Thyroid gland (tissue), 4 donors: ENCODE results near the gene MEIOSIN. TPM values are rescaled to one million over a fixed set of nuclear protein-coding genes. Genes with fewer than 3 reads are reported as not detected.
"Not testable (repeated sequence)": the region's sequence is repeated elsewhere in the genome, so short reads cannot be mapped to it uniquely, and the experiment has no call there.

ENCODE experiments used
- DNase-seq, 2 donors: peaks; one replicate each; pipeline ENCODE4 v3.0.0-alpha.2; 2019
- H3K27ac ChIP-seq, 3 donors: fragments of 200-600 bp; sonication (generic); 1 replicate in 2 of 3; 2 replicates in 1 of 3; pipeline ENCODE4 v1.5.1; 2016 to 2019; ENCODE audit warnings: mild to moderate bottlenecking in 1 of 3, moderate library complexity in 1 of 3
- H3K27me3 ChIP-seq: fragments of 200-600 bp; sonication (generic); one replicate; pipeline ENCODE4 v1.5.1; 2019
- H3K36me3 ChIP-seq, 2 donors: fragments of 200-600 bp; sonication (generic); one replicate each; pipeline ENCODE4 v1.5.1; 2016 to 2019
- H3K4me1 ChIP-seq, 2 donors: fragments of 200-600 bp; sonication (generic); one replicate each; pipeline ENCODE4 v1.5.1; 2017 to 2019
- H3K4me3 ChIP-seq, 3 donors: fragments of 200-600 bp; sonication (generic); replicated peaks in 1 of 3; 1 replicate in 2 of 3; 2 replicates in 1 of 3; pipeline ENCODE4 v1.5.1; 2016; ENCODE audit warnings: mild to moderate bottlenecking in 1 of 3
- H3K9me3 ChIP-seq: fragments of 200-600 bp; sonication (generic); one replicate; pipeline ENCODE4 v1.5.1; 2017
- POLR2A ChIP-seq, 2 donors: fragments of 450-650 bp; IDR thresholded peaks; one replicate each; pipeline ENCODE4 v1.6.1; 2017; ENCODE audit warnings: antibody characterized with exemption in 2 of 2, mild to moderate bottlenecking in 2 of 2, moderate library complexity in 1 of 2
- WGBS, 2 donors: methylation state at CpG; one replicate each; pipeline ENCODE4 v1.1.5; 2017; 5-methylcytosine and 5-hydroxymethylcytosine counted together
- intact Hi-C: fragments of 100-400 bp; cut with DNase I; formaldehyde crosslinking; loops from one replicate; pipeline ENCODE4 v1.15.1; 2023
- total RNA-seq, 4 donors: library from RNA; depleted of rRNA; stranded (reverse); fragments of >200 nt; gene quantifications; one replicate each; pipeline ENCODE4 v1.2.3, GENCODE V29; 2016
- TF ChIP-seq, protein P1 (sequence below), 6 experiments: fragments of 200-600 bp in 3 of 6; fragments of 450-650 bp in 3 of 6; sonication (generic) in 3 of 6; IDR thresholded peaks; one replicate each; pipeline ENCODE4 v1.5.1; 2016 to 2019; ENCODE audit warnings: antibody characterized with exemption in 6 of 6, mild to moderate bottlenecking in 2 of 6, inconsistent platforms in 1 of 6, moderate library complexity in 1 of 6

Gene MEIOSIN
- total RNA-seq, 4 donors from 2014 or later, result not detected

DNA sequence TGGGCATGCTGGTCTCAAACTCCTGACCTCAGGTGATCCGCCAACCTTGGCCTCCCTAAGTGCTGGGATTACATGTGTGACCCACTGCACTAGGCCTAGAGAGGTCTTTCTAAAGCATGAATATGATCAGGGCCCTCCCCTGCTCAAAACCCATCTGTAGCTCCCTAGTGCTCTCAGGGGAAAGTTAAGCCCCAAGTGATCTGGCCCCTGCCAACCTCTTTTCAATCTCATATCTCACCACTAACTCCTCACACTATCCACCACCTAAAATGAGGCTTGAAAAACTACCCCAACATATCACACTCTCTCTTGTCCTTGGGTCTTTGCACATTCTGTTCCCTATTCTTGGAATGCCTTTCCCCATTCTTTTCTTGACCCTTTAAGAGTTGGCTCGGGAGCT is 61.4 kb downstream of the MEIOSIN start:
- peaks cover 22 to 33% of the 10 kb centered on the region in 2 donors for H3K4me1 ChIP-seq
- no peaks in the 10 kb centered on the region for H3K27me3 ChIP-seq
- peaks cover 0 to 4% of the 10 kb centered on the region in 2 donors for H3K36me3 ChIP-seq
- no peak for DNase-seq
- H3K9me3 ChIP-seq, result no peaks in the 10 kb centered on the region
- 88 to 93% methylated on average over 2 of the region's 2 CpGs for WGBS, 2 donors
- intact Hi-C loops, result no loop called here
- no peak overlapping the region for H3K27ac ChIP-seq
- TF ChIP-seq, protein P1, sequence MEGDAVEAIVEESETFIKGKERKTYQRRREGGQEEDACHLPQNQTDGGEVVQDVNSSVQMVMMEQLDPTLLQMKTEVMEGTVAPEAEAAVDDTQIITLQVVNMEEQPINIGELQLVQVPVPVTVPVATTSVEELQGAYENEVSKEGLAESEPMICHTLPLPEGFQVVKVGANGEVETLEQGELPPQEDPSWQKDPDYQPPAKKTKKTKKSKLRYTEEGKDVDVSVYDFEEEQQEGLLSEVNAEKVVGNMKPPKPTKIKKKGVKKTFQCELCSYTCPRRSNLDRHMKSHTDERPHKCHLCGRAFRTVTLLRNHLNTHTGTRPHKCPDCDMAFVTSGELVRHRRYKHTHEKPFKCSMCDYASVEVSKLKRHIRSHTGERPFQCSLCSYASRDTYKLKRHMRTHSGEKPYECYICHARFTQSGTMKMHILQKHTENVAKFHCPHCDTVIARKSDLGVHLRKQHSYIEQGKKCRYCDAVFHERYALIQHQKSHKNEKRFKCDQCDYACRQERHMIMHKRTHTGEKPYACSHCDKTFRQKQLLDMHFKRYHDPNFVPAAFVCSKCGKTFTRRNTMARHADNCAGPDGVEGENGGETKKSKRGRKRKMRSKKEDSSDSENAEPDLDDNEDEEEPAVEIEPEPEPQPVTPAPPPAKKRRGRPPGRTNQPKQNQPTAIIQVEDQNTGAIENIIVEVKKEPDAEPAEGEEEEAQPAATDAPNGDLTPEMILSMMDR (IDR thresholded peaks at IDR 0.05), result no peak
- no peak for TF ChIP-seq POLR2A (IDR thresholded peaks at IDR 0.05)
- no peak overlapping the region for H3K4me3 ChIP-seq

DNA sequence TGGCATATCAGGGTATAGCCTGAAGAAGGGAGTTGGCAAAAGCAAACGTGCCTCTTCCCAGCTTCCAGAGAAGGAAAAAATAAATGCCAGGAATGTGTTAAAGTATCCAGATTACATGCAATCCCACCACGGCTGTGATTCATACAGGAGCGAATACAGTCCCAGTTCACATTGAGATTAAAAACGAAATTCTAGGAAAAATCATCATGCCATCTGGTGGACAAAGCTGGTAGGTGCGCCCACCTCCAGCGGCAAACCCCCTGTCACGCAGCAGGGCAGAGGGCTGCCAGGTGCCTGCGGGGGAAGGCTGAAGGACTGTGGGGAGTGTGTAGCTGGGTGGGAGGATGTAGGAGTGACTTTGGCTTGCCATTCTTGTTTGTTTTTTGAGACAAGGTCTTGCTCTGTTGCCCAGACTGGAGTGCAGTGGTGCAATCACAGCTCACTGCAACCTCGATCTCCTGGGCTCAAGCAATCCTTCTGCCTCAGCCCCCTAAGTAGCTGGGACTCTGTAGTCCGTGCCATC is 65.8 kb downstream of the MEIOSIN start:
- DNase-seq, result peak; percentile 86 to 87
- TF ChIP-seq, protein P1 (IDR thresholded peaks at IDR 0.05), result peak; percentile 74 to 92 (median 86)
- no peak for TF ChIP-seq POLR2A (IDR thresholded peaks at IDR 0.05)
- Histone ChIP-seq H3K36me3 (no peaks in the 10 kb centered on the region), H3K4me3 (no peak overlapping the region), H3K27ac (peak overlapping the region; percentile 75 to 85 (median 77)), H3K9me3 (no peaks in the 10 kb centered on the region), H3K27me3 (no peaks in the 10 kb centered on the region), H3K4me1 (peaks cover 40 to 45% of the 10 kb centered on the region in 2 donors)
- WGBS, 2 donors, result 3% methylated on average over 10 of the region's 10 CpGs
- intact Hi-C loops, result no loop called here

DNA sequence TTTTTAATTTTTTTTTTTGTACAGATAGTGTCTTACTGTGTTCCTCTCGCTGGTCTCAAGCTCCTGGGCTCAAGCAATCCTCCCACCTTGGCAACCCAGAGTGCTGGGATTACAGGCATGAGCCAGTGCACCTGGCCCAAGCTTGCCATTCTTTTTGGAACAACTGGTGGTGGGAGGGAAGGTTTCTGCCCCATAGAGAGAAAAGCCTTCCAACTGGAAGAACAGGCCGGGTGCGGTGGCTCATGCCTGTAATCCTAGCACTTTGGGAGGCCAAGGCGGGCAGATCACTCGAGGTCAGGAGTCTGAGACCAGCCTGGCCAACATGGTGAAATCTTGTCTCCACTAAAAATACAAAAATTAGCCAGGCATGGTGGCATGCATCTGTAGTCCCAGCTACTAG is 66.3 kb downstream of the MEIOSIN start:
- WGBS, 2 donors, result 30 to 32% methylated on average over 2 to 5 of the region's 5 CpGs
- H3K27ac ChIP-seq, result peak overlapping the region; percentile 75 to 85 (median 77)
- intact Hi-C loops, H3K36me3 ChIP-seq, H3K9me3 ChIP-seq, H3K27me3 ChIP-seq, H3K4me3 ChIP-seq: not testable (repeated sequence)
- DNase-seq, result peak; percentile 80 to 81
- H3K4me1 ChIP-seq, result peaks cover 43 to 45% of the 10 kb centered on the region in 2 donors

DNA sequence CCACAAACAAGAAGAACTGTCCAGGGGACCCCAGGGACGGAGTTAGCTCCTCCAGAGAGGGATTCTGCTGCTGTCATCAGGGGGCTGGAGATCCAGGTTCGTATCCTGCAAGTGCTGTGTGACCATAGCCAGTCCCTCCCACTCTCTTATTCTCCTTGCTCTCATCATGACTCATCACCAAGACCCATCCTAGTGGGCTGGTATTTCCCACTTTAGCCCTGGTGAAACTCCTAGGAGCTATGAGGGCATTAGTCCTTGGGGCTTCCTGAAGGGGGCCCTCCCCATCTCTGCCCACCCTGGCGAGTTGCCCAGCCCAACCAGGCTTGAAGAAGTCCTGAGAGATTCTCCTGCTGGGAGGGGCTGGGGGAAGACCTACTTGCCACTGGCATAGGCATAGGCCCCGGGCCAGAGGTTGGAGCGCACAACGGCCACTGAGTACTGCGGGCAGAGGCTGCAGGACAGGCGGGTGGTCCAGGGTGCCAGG is 66.9 kb downstream of the MEIOSIN start:
- WGBS, 2 donors, result 36 to 45% methylated on average over 5 to 8 of the region's 8 CpGs

DNA sequence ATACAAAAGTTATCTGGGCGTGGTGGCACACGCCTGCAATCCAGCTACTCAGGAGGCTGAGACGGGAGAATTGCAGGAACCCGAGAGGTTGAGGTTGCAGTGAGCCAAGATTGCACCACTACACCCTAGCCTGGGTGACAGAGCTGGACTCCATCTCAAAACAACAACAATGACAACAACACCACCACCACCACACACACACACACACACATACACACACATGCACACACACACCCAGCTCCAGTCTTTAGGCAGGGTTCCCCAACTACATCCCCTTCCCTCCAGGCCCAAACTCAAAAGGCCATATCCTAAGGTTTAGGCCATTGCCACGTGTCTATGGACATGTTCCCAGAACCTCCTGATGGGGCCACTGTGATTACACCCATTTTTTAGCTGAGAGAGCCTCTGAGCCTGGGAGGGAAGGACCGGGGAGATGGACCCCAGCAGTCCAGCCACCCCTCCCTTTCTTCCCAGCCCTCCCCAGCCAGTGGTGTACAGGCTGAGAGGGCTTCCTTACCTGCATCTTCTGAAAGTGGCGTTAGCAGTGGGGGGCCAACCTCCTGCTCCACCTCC is 68.5 kb downstream of the MEIOSIN start:
- 81 to 89% methylated on average over 6 to 7 of the region's 7 CpGs for WGBS, 2 donors
- intact Hi-C loops, result no loop called here
- TF ChIP-seq POLR2A (IDR thresholded peaks at IDR 0.05), result no peak
- TF ChIP-seq, protein P1 (IDR thresholded peaks at IDR 0.05), result no peak

More for the DNA sequence above, 66.9 kb downstream of the MEIOSIN start:
- intact Hi-C loops, result no loop called here
- no peaks in the 10 kb centered on the region for H3K27me3 ChIP-seq
- DNase-seq, result peak; percentile 69 to 79
- peak overlapping the region; percentile 75 to 85 (median 77) for H3K27ac ChIP-seq
- peaks cover 43 to 47% of the 10 kb centered on the region in 2 donors for H3K4me1 ChIP-seq
- TF ChIP-seq, protein P1 (IDR thresholded peaks at IDR 0.05), result no peak
- no peak for TF ChIP-seq POLR2A (IDR thresholded peaks at IDR 0.05)
- no peak overlapping the region for H3K4me3 ChIP-seq
- no peaks in the 10 kb centered on the region for H3K9me3 ChIP-seq
- no peaks in the 10 kb centered on the region for H3K36me3 ChIP-seq

More for the DNA sequence above, 68.5 kb downstream of the MEIOSIN start:
- no peaks in the 10 kb centered on the region for H3K9me3 ChIP-seq
- H3K4me1 ChIP-seq, result peaks cover 54 to 55% of the 10 kb centered on the region in 2 donors
- H3K36me3 ChIP-seq, result no peaks in the 10 kb centered on the region
- H3K27ac ChIP-seq, result peak overlapping the region in 2 of 3 donors; percentile 75 to 85
- DNase-seq, result no peak
- no peaks in the 10 kb centered on the region for H3K27me3 ChIP-seq
- H3K4me3 ChIP-seq, result no peak overlapping the region
